HEK293T (cell line): Measurements from ENCODE around the gene CCL26.

Experiments
- CTCF ChIA-PET: fragments of 350-600 bp; formaldehyde crosslinking; extraction: SDS; loops from one replicate; lab custom pipeline; 2021; ENCODE audit warnings: antibody characterized with exemption, inconsistent platforms; lab: Yijun Ruan, JAX
- POLR2A ChIA-PET: fragments of 350-600 bp; formaldehyde crosslinking; extraction: SDS; loops from one replicate; lab custom pipeline; 2020; ENCODE audit warnings: antibody characterized with exemption, inconsistent platforms; lab: Yijun Ruan, JAX
- DNase-seq: peaks from one replicate; pipeline ENCODE4 v3.0.0; 2012; ENCODE audit warnings: mixed read lengths; ENCODE audit errors: extremely low spot score
- ARNT ChIP-seq: fragments of 450-650 bp; IDR thresholded peaks from 2 replicates; pipeline ENCODE4 v1.6.1; 2017; ENCODE audit warnings: mild to moderate bottlenecking
- BHLHE40 ChIP-seq: fragments of 450-650 bp; IDR thresholded peaks from 2 replicates; pipeline ENCODE4 v1.6.1; 2016; ENCODE audit warnings: mild to moderate bottlenecking, moderate library complexity, borderline replicate concordance
- CTBP1 ChIP-seq: fragments of 450-650 bp; IDR thresholded peaks from 2 replicates; pipeline ENCODE4 v1.6.1; 2016; ENCODE audit warnings: borderline replicate concordance
- ELF4 ChIP-seq: fragments of 450-650 bp; IDR thresholded peaks from 2 replicates; pipeline ENCODE4 v1.6.1; 2017; ENCODE audit warnings: antibody characterized with exemption
- FOXA1 ChIP-seq: fragments of 450-650 bp; IDR thresholded peaks from 2 replicates; pipeline ENCODE4 v1.6.1; 2016; ENCODE audit warnings: mild to moderate bottlenecking
- FOXK2 ChIP-seq: fragments of 450-650 bp; IDR thresholded peaks from 2 replicates; pipeline ENCODE4 v1.6.1; 2016; ENCODE audit warnings: mild to moderate bottlenecking
- FOXM1 ChIP-seq: fragments of 450-650 bp; IDR thresholded peaks from 2 replicates; pipeline ENCODE4 v1.6.1; 2017; ENCODE audit warnings: mild to moderate bottlenecking, borderline replicate concordance
- HDGF ChIP-seq: fragments of 450-650 bp; IDR thresholded peaks from 2 replicates; pipeline ENCODE4 v1.6.1; 2017; ENCODE audit warnings: antibody characterized with exemption, borderline replicate concordance
- L3MBTL2 ChIP-seq: fragments of 450-650 bp; conservative IDR thresholded peaks from 2 replicates; pipeline ENCODE4 v1.6.1; 2016; ENCODE audit warnings: mild to moderate bottlenecking
- LEF1 ChIP-seq: fragments of 450-650 bp; IDR thresholded peaks from 2 replicates; pipeline ENCODE4 v1.6.1; 2017; ENCODE audit warnings: mild to moderate bottlenecking, borderline replicate concordance
- NFRKB ChIP-seq: fragments of 450-650 bp; IDR thresholded peaks from 2 replicates; pipeline ENCODE4 v1.6.1; 2016; ENCODE audit warnings: mild to moderate bottlenecking, moderate library complexity
- SP1 ChIP-seq: fragments of 450-650 bp; IDR thresholded peaks from 2 replicates; pipeline ENCODE4 v1.6.1; 2017
- SUZ12 ChIP-seq: fragments of 450-650 bp; IDR thresholded peaks from 2 replicates; pipeline ENCODE4 v1.6.1; 2016; ENCODE audit warnings: mild to moderate bottlenecking
- TARDBP ChIP-seq: fragments of 450-650 bp; IDR thresholded peaks from 2 replicates; pipeline ENCODE4 v1.6.1; 2016
- ZNF384 ChIP-seq: fragments of 450-650 bp; IDR thresholded peaks from 2 replicates; pipeline ENCODE4 v1.6.1; 2016
- TF ChIP-seq, protein P1 (sequence below): fragments of 450-650 bp; IDR thresholded peaks from 2 replicates; pipeline ENCODE4 v1.6.1; 2016

Gene CCL26

DNA sequence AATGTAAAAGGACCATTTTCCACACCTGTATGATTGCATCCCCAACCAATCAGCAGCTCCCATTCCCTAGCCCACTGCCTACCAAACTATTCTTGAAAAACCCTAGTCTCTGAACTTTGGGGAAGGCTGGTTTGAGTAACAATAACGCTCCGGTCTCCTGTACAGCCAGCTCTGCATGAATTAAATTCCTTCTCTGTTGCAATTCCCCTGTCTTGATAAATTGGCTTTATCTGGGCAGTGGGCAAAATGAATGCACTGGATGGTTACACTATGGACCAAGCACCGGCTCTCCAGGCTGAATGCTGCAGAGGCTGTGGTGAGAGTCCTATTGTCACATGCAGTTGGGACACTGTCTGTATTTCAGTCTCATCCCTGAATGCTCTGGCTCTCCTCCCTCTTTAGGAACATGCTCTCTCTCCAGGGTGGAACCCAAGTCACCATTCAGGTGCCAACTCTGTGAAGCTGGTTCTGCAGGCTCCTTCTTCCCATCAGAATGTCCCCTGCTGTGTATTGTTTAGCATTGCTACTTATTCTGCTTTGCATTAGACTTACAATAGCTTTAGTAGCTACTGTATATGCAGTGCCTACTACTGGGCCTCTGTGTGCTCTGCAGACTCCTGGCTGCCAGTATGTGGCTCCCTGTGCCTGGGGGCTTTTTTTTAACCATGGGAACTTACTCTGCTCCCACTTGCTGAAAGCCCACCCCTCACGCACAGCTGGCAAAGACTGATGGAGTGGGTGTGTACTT lies 34.7 kb upstream of the CCL26 start:
- ChIA-PET POLR2A (no interaction called here), CTCF (no interaction called here)
- TF ChIP-seq FOXM1, result no peak
- no peak for TF ChIP-seq HDGF
- no peak for TF ChIP-seq TARDBP
- no peak for TF ChIP-seq ZNF384
- TF ChIP-seq FOXK2, result no peak
- TF ChIP-seq CTBP1, result no peak
- TF ChIP-seq NFRKB, result no peak
- no peak for TF ChIP-seq L3MBTL2
- no peak for TF ChIP-seq ELF4
- no peak for TF ChIP-seq FOXA1
- TF ChIP-seq, protein P1, sequence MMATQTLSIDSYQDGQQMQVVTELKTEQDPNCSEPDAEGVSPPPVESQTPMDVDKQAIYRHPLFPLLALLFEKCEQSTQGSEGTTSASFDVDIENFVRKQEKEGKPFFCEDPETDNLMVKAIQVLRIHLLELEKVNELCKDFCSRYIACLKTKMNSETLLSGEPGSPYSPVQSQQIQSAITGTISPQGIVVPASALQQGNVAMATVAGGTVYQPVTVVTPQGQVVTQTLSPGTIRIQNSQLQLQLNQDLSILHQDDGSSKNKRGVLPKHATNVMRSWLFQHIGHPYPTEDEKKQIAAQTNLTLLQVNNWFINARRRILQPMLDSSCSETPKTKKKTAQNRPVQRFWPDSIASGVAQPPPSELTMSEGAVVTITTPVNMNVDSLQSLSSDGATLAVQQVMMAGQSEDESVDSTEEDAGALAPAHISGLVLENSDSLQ, result no peak
- TF ChIP-seq LEF1, result no peak
- TF ChIP-seq SUZ12, result no peak
- no peak for TF ChIP-seq SP1
- no peak for TF ChIP-seq BHLHE40
- no peak for TF ChIP-seq ARNT
- DNase-seq, result no peak

DNA sequence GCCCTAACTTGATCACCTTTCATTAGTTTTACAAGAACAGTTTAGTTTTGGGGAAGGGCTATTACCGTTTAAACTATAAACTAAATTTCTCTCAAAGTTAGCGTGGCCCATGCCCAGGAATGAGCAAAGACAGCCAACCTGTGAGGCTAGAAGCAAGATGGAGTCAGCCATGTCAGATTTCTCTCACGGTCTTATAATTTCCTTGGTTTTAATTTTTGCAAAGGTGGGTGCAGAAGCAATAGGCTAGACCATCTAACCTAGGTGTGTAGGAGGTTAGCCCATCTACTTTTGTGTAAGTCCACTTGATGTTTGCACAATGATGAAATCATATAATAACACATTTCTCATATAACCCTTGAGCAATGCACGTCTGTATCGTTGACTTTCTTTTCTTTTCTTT lies 32.7 kb upstream of the CCL26 start:
- TF ChIP-seq TARDBP, result no peak
- ChIA-PET POLR2A (no interaction called here), CTCF (no interaction called here)
- DNase-seq, result no peak

DNA sequence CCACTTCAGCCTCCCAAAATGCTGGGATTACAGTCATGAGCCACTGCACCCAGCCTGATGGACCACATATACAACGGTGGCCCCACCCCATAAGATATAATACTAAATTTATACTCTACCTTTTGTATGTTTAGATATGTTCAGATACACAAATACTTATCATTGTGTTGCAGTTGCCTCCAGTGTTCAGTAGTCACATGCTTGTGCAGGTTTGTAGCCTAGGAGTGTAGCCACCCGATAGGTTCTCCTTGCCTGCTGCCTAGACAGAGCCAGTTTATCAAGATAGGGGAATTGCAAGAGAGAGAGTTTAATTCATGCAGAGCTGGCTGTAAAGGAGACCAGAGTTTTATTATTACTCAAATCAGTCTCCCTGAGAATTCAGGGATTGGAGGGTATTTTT lies 32.0 kb upstream of the CCL26 start:
- TF ChIP-seq ARNT (no peak), FOXA1 (no peak), FOXK2 (no peak), ELF4 (no peak), TARDBP (no peak), FOXM1 (no peak), NFRKB (no peak), L3MBTL2 (no peak), CTBP1 (no peak)
- no peak for DNase-seq
- ChIA-PET CTCF (no interaction called here), POLR2A (no interaction called here)

DNA sequence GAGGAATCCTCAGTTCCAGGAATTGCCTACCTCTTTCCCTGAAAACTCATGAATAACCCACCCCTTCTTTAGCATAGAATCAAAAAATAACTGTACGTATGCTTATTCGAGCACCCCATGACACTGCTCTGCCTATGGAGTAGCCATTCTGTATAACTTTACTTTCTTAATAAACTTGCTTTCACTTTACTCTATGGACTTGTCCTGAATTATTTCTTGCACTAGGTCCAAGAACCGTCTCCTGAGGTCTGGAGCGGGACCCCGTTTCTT lies 30.5 kb upstream of the CCL26 start:
- TF ChIP-seq ELF4 (no peak), HDGF (no peak), LEF1 (no peak), CTBP1 (no peak), TARDBP (no peak)
- CTCF ChIA-PET, result no interaction called here
- POLR2A ChIA-PET, result no interaction called here
- DNase-seq, result no peak

DNA sequence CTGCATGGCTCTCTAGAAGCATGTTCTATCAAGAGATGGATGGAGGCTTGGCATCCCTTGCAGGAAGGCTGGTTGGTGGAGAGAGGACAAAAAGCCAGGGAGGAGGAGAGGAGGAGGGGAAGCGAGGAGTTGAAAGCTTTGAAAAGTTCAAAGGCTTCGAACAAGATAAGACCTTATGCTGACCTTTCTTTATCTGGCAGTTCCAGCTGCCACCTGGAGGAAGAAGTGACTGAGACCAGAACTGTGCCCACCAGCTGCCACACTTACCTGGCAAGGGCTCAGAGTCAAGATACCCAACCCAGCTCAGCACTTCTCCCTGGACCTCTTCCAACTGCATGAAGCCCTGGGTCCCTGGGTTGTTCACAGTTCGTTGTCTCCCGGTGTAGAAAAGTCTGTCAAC lies 26.8 kb upstream of the CCL26 start:
- POLR2A ChIA-PET, result no interaction called here

DNA sequence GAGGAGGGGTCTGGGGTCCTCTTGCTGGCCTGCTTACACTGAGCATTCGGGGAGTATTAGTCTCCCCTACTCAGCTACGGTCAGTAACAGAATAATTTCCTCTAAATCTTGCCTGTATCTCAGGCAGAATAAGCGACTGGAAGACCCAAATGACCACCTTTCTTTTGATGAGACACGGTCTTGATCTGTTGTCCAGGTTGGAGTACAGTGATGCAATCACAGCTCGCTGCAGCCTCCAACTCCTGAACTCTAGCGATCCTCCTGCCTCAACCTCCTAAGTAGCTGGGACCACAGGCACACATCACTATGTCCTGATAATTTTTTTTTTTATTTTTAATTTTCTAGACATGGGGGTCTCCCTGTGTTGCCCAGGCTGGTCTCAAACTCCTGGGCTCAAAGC lies 24.4 kb upstream of the CCL26 start:
- DNase-seq, result no peak
- POLR2A ChIA-PET, result no interaction called here
- CTCF ChIA-PET, result no interaction called here
- TF ChIP-seq FOXM1 (no peak), HDGF (no peak), CTBP1 (no peak), FOXA1 (no peak), FOXK2 (no peak), LEF1 (no peak), NFRKB (no peak), ZNF384 (no peak), ELF4 (no peak), SUZ12 (no peak)
- TF ChIP-seq, protein P1, result no peak

More for the DNA sequence above, 26.8 kb upstream of the CCL26 start:
- CTCF ChIA-PET, result interaction anchor here (0.6 kb wide), 1 partner anchor 10 kb away, joined by 10 read pairs; no protein-coding TSS in a partner anchor
- TF ChIP-seq FOXM1, result no peak
- no peak for TF ChIP-seq ARNT
- TF ChIP-seq BHLHE40, result no peak
- no peak for TF ChIP-seq L3MBTL2
- TF ChIP-seq SP1, result no peak
- TF ChIP-seq, protein P1, result no peak
- TF ChIP-seq SUZ12, result no peak
- no peak for TF ChIP-seq ZNF384
- TF ChIP-seq FOXK2, result no peak
- TF ChIP-seq FOXA1, result no peak
- no peak for TF ChIP-seq ELF4
- no peak for TF ChIP-seq HDGF
- no peak for TF ChIP-seq NFRKB
- no peak for TF ChIP-seq CTBP1
- no peak for DNase-seq

DNA sequence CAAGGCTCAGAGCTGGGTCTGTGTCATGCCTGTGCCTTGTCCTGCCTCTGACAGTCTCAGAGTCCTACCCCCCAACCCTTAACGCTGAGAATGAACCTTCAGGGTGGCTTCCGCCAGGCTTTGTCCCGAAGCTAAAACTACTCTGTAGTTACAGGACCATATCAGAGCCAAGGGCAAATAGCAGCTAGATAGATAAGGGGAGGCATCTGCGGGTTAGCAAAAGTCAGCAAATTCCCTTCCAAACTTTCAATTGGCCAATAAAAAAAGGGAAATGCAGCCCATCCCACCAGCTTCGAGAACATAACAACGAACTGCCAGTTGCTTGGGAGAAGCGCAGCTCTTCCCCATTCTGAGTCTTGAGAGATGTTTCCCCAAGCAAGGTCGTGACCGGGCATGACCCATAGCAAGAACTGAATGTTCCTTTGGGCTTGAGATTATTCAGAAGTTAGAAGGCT lies 23.8 kb upstream of the CCL26 start:
- no peak for DNase-seq
- CTCF ChIA-PET, result no interaction called here
- no peak for TF ChIP-seq TARDBP
- TF ChIP-seq FOXM1, result no peak
- TF ChIP-seq ELF4, result no peak
- no peak for TF ChIP-seq ZNF384
- TF ChIP-seq HDGF, result no peak
- TF ChIP-seq FOXA1, result no peak
- TF ChIP-seq NFRKB, result no peak
- POLR2A ChIA-PET, result no interaction called here
